DOHH2 (cell line): ENCODE measurements around the gene XAF1.

ENCODE experiments used
- H3F3A ChIP-seq: fragments of 200-600 bp; sonication (generic), shearing (Covaris generic); 2 replicates; pipeline ENCODE4 v1.6.0; 2016; ENCODE audit warnings: antibody characterized with exemption, mild to moderate bottlenecking; ENCODE audit not compliant: control insufficient read depth, insufficient read depth
- H3K27ac ChIP-seq: fragments of 200-600 bp; sonication (generic); 2 replicates; pipeline ENCODE4 v1.5.1; 2014; ENCODE audit warnings: low read depth, mild to moderate bottlenecking, low read length, moderate library complexity
- H3K27me3 ChIP-seq: fragments of 200-600 bp; sonication (generic); 2 replicates; pipeline ENCODE4 v1.6.1; 2014; ENCODE audit warnings: mild to moderate bottlenecking, low read length, mixed read lengths; ENCODE audit not compliant: control insufficient read depth
- H3K36me3 ChIP-seq: fragments of 200-600 bp; sonication (generic); 2 replicates; pipeline ENCODE4 v1.6.1; 2014; ENCODE audit warnings: mild to moderate bottlenecking, low read length, moderate library complexity, mixed read lengths; ENCODE audit not compliant: control insufficient read depth
- H3K4me1 ChIP-seq: fragments of 200-600 bp; sonication (generic); 2 replicates; pipeline ENCODE4 v1.6.1; 2014; ENCODE audit warnings: mild to moderate bottlenecking, low read length, mixed read lengths; ENCODE audit not compliant: control insufficient read depth
- H3K4me2 ChIP-seq: fragments of 200-600 bp; sonication (generic); 2 replicates; pipeline ENCODE4 v1.6.0; 2014; ENCODE audit warnings: mild to moderate bottlenecking, low read length, moderate library complexity
- H3K4me3 ChIP-seq: fragments of 200-600 bp; sonication (generic); 2 replicates; pipeline ENCODE4 v1.5.1; 2014; ENCODE audit warnings: mild to moderate bottlenecking, low read length, mixed read lengths
- H3K79me2 ChIP-seq: fragments of 200-600 bp; sonication (generic); 2 replicates; pipeline ENCODE4 v1.6.1; 2014; ENCODE audit warnings: mild to moderate bottlenecking, low read length, mixed read lengths; ENCODE audit not compliant: control insufficient read depth
- H3K9me2 ChIP-seq: fragments of 200-600 bp; sonication (generic); replicated peaks from 2 replicates; pipeline ENCODE4 v1.6.1; 2014; ENCODE audit warnings: mild to moderate bottlenecking, low read length, mixed read lengths; ENCODE audit not compliant: control insufficient read depth
- H3K9me3 ChIP-seq: fragments of 200-600 bp; sonication (generic); 2 replicates; pipeline ENCODE4 v1.6.1; 2014; ENCODE audit warnings: antibody characterized with exemption, low read length, mixed read lengths; ENCODE audit not compliant: control insufficient read depth, insufficient read depth
- H4K20me1 ChIP-seq: fragments of 200-600 bp; sonication (generic); 2 replicates; pipeline ENCODE4 v1.6.0; 2014; ENCODE audit warnings: low read depth, mild to moderate bottlenecking, antibody characterized with exemption, low read length, moderate library complexity; ENCODE audit not compliant: control insufficient read depth, insufficient read depth
- CTCF ChIP-seq: fragments of 200-600 bp; sonication (generic); IDR thresholded peaks from one replicate; pipeline ENCODE4 v1.5.1; 2014; ENCODE audit warnings: antibody characterized with exemption, mild to moderate bottlenecking, low read depth, low read length; ENCODE audit not compliant: poor library complexity, severe bottlenecking
- EZH2phosphoT487 ChIP-seq: fragments of 200-600 bp; sonication (generic); IDR thresholded peaks from 2 replicates; pipeline ENCODE4 v1.6.1; 2017; ENCODE audit warnings: borderline replicate concordance, mild to moderate bottlenecking, antibody characterized with exemption, low read length, moderate library complexity, mixed read lengths

The XAF1 gene

DNA sequence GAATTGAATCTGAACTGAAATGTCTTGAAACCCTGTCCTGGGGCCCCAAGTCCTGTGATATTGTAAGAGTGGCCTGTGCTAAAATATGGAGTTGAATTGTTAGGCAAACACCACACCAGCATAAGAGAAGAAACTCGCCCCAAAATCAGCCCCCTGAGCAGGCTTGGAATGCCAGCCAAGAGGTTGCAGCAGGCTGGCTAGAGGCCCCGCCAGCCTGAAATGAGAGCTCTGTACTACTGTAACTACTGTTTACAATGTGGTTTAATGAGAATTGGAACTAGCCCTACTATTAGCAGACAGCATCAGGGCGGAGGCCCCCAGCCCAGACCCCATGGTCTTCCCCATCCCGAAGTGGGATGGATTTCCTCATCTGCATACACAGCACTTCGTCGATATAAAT is 43.9 kb downstream of the XAF1 start:
- Histone ChIP-seq H3K4me3 (no peak overlapping the region), H3K27ac (no peak overlapping the region), H3K79me2 (no peaks in the 10 kb centered on the region), H3K4me1 (no peaks in the 10 kb centered on the region), H3K27me3 (no peaks in the 10 kb centered on the region), H3K36me3 (no peaks in the 10 kb centered on the region), H3K9me3 (no peaks in the 10 kb centered on the region), H3F3A (no peaks in the 10 kb centered on the region), H3K9me2 (no peaks in the 10 kb centered on the region), H3K4me2 (no peak overlapping the region), H4K20me1 (no peaks in the 10 kb centered on the region)
- TF ChIP-seq EZH2phosphoT487 (no peak), CTCF (no peak)

- H3F3A ChIP-seq, result no peaks in the 10 kb centered on the region
- H3K4me2 ChIP-seq, result no peak overlapping the region
- no peak for TF ChIP-seq EZH2phosphoT487
- no peaks in the 10 kb centered on the region for H3K4me1 ChIP-seq
- H3K9me2 ChIP-seq, result no peaks in the 10 kb centered on the region
- no peaks in the 10 kb centered on the region for H3K27me3 ChIP-seq
- no peaks in the 10 kb centered on the region for H4K20me1 ChIP-seq
- H3K79me2 ChIP-seq, result no peaks in the 10 kb centered on the region
- H3K4me3 ChIP-seq, result no peak overlapping the region
- H3K9me3 ChIP-seq, result no peaks in the 10 kb centered on the region
- H3K27ac ChIP-seq, result no peak overlapping the region
- no peaks in the 10 kb centered on the region for H3K36me3 ChIP-seq
Observed at GRCh38 chr17:6800422-6801027, 44.7 kb downstream of the XAF1 start.

DNA sequence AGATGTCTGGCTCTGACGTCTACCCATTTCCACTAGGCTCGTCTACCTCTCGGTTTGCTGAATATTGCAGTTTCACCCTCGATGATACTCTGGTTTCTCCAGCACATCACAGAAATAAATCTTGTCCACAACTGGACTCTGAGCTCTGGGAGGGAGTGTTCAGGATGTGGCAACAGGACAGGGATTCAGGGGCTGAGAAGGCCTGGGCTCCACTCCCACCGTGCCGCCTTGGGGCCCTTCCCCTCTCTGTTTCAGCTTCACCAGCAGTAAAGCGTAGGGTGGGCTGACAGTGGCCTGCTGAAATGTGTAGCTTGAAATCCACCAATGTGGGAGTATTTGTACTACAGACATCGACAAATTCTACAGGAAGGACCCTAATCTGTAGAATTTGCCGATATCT is 55.7 kb downstream of the XAF1 start:
- Histone ChIP-seq H4K20me1 (no peaks in the 10 kb centered on the region), H3K36me3 (no peaks in the 10 kb centered on the region), H3K27ac (no peak overlapping the region), H3K4me3 (no peak overlapping the region), H3K27me3 (no peaks in the 10 kb centered on the region), H3K4me2 (no peak overlapping the region), H3K9me2 (no peaks in the 10 kb centered on the region), H3K79me2 (no peaks in the 10 kb centered on the region), H3K4me1 (no peaks in the 10 kb centered on the region), H3K9me3 (no peaks in the 10 kb centered on the region), H3F3A (no peaks in the 10 kb centered on the region)
- TF ChIP-seq EZH2phosphoT487 (no peak), CTCF (no peak)

- Histone ChIP-seq H3F3A (no peaks in the 10 kb centered on the region), H3K4me1 (no peaks in the 10 kb centered on the region), H3K4me2 (no peak overlapping the region), H3K27me3 (no peaks in the 10 kb centered on the region), H3K36me3 (no peaks in the 10 kb centered on the region), H3K27ac (no peak overlapping the region), H3K79me2 (no peaks in the 10 kb centered on the region), H3K9me2 (no peaks in the 10 kb centered on the region), H3K9me3 (no peaks in the 10 kb centered on the region), H3K4me3 (no peak overlapping the region), H4K20me1 (no peaks in the 10 kb centered on the region)
- TF ChIP-seq EZH2phosphoT487 (no peak), CTCF (no peak)
Observed at GRCh38 chr17:6812295-6812694, 56.4 kb downstream of the XAF1 start.
